ENCODE data around the gene MPPED1.

GRCh38 chr22:43464809-43465208 lies 53.0 kb downstream of the MPPED1 start:
- TF ChIP-seq CTCF (IDR thresholded peaks at IDR 0.05; ENCODE audit: borderline replicate concordance, extremely low read depth, low read length, poor library complexity, severe bottlenecking) (no peak), EZH2 (IDR thresholded peaks at IDR 0.05; ENCODE audit: borderline replicate concordance, low read depth, low read length, severe bottlenecking) (no peak)
